B cell (primary cell): ENCODE measurements around the gene SMARCA4.

Experiments used
- EZH2 ChIP-seq: IDR thresholded peaks from 2 replicates; pipeline ENCODE4 v1.6.1; 2012; ENCODE audit warnings: borderline replicate concordance, low read depth, mild to moderate bottlenecking, moderate library complexity, low read length; ENCODE audit not compliant: insufficient read depth, poor library complexity, severe bottlenecking
- TF ChIP-seq, protein P1 (sequence below): fragments of 200-600 bp; IDR thresholded peaks from one replicate; pipeline ENCODE4 v1.8.0; 2022; ENCODE audit warnings: antibody characterized with exemption, mild to moderate bottlenecking

DNA sequence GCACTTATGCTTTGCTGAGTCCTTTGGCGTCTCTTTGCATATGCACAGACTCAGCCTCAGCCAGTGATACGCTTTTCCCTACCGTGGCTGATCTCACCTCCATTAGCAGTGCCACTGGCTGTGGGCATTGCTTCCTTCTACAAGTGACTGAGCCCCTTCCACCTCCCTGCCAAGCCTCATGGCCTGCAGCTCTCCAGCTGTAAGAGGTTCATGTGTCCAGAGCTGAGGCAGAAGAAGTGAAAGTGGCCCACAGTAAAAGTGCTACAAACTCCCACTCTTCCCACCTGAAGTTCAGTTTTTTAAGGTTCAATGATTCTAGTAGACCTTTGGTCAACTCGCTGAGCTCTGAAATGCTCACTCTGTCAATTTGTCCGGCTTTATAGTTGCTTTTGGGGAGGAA is 44.7 kb downstream of the SMARCA4 start:
- TF ChIP-seq, protein P1, sequence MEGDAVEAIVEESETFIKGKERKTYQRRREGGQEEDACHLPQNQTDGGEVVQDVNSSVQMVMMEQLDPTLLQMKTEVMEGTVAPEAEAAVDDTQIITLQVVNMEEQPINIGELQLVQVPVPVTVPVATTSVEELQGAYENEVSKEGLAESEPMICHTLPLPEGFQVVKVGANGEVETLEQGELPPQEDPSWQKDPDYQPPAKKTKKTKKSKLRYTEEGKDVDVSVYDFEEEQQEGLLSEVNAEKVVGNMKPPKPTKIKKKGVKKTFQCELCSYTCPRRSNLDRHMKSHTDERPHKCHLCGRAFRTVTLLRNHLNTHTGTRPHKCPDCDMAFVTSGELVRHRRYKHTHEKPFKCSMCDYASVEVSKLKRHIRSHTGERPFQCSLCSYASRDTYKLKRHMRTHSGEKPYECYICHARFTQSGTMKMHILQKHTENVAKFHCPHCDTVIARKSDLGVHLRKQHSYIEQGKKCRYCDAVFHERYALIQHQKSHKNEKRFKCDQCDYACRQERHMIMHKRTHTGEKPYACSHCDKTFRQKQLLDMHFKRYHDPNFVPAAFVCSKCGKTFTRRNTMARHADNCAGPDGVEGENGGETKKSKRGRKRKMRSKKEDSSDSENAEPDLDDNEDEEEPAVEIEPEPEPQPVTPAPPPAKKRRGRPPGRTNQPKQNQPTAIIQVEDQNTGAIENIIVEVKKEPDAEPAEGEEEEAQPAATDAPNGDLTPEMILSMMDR = no peak
- no peak for TF ChIP-seq EZH2
